Panc1 (cell line): ENCODE data around the gene ATR.

Experiments used
- CTCF ChIP-seq: fragments of 450-650 bp; IDR thresholded peaks from 2 replicates; pipeline ENCODE4 v1.5.1; 2017; ENCODE audit warnings: mild to moderate bottlenecking
- POLR2AphosphoS5 ChIP-seq: IDR thresholded peaks from 2 replicates; pipeline ENCODE4 v1.6.1; 2012; ENCODE audit warnings: mild to moderate bottlenecking, low read depth, low read length, moderate library complexity
- TCF7L2 ChIP-seq: IDR thresholded peaks from 2 replicates; pipeline ENCODE4 v1.6.1; 2011; ENCODE audit warnings: mild to moderate bottlenecking, low read depth, low read length, inconsistent platforms
- TF ChIP-seq, protein P1 (sequence below), 2 experiments: IDR thresholded peaks; 2 replicates each; pipeline ENCODE4 v1.6.1; 2011 to 2012; ENCODE audit warnings: low read depth in 2 of 2, control low read depth in 1 of 2, low read length in 1 of 2, mild to moderate bottlenecking in 1 of 2, moderate library complexity in 1 of 2; ENCODE audit not compliant: insufficient read depth in 1 of 2

GRCh38 chr3:142467768-142468167 lies 110.8 kb downstream of the ATR start:
- no peak for TF ChIP-seq CTCF
- TF ChIP-seq POLR2AphosphoS5, result no peak
- TF ChIP-seq TCF7L2, result no peak
- TF ChIP-seq, protein P1, sequence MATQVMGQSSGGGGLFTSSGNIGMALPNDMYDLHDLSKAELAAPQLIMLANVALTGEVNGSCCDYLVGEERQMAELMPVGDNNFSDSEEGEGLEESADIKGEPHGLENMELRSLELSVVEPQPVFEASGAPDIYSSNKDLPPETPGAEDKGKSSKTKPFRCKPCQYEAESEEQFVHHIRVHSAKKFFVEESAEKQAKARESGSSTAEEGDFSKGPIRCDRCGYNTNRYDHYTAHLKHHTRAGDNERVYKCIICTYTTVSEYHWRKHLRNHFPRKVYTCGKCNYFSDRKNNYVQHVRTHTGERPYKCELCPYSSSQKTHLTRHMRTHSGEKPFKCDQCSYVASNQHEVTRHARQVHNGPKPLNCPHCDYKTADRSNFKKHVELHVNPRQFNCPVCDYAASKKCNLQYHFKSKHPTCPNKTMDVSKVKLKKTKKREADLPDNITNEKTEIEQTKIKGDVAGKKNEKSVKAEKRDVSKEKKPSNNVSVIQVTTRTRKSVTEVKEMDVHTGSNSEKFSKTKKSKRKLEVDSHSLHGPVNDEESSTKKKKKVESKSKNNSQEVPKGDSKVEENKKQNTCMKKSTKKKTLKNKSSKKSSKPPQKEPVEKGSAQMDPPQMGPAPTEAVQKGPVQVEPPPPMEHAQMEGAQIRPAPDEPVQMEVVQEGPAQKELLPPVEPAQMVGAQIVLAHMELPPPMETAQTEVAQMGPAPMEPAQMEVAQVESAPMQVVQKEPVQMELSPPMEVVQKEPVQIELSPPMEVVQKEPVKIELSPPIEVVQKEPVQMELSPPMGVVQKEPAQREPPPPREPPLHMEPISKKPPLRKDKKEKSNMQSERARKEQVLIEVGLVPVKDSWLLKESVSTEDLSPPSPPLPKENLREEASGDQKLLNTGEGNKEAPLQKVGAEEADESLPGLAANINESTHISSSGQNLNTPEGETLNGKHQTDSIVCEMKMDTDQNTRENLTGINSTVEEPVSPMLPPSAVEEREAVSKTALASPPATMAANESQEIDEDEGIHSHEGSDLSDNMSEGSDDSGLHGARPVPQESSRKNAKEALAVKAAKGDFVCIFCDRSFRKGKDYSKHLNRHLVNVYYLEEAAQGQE (IDR thresholded peaks at IDR 0.05; ENCODE audit: insufficient read depth in 1 of 2, low read depth in 2 of 2, low read length in 1 of 2), result no peak
